ENCODE results near the gene JUN. TPM values are rescaled to one million over a fixed set of nuclear protein-coding genes. Genes with fewer than 3 reads are reported as not detected.

The JUN gene
- total RNA-seq, 1 experiment from 2014 or later = 73.6 TPM

GRCh38 chr1:58763214-58763613 is 20.6 kb downstream of the JUN start:
- DNase-seq (peak; percentile 58), ATAC-seq (peak; percentile 77)
- H3K9ac ChIP-seq (ENCODE audit: low read length) = peak overlapping the region; percentile 64
- no peak overlapping the region for H3K4me3 ChIP-seq (ENCODE audit: low read length)
- no peaks in the 10 kb centered on the region for H3K9me2 ChIP-seq (replicated peaks; ENCODE audit: low read length)
- H3K36me3 ChIP-seq (ENCODE audit: low read depth, low read length) = no peaks in the 10 kb centered on the region
- no peaks in the 10 kb centered on the region for H3K27me3 ChIP-seq (ENCODE audit: low read length)
- H3K4me1 ChIP-seq (ENCODE audit: insufficient read depth, low read length) = peaks cover 32% of the 10 kb centered on the region
- TF ChIP-seq EZH2phosphoT487 (IDR thresholded peaks at IDR 0.05; ENCODE audit: borderline replicate concordance, low read length) = no peak
- no peaks in the 10 kb centered on the region for H4K20me1 ChIP-seq (ENCODE audit: low read length)
- BruUV-seq (replicated peaks) = no TSS peak
- ChIA-PET CTCF (interaction anchor here (0.6 kb wide), 1 partner anchor 133 kb away, joined by 3 read pairs; no protein-coding TSS in a partner anchor), POLR2A (ENCODE audit: unreplicated experiment) (interaction anchor here (0.6 kb wide), 1 partner anchor 60 kb away, joined by 4 read pairs; no protein-coding TSS in a partner anchor)
- peak overlapping the region; percentile 94 for H3K27ac ChIP-seq (ENCODE audit: low read length)
- no peaks in the 10 kb centered on the region for H3K79me2 ChIP-seq (ENCODE audit: low read length)
- H3F3A ChIP-seq (ENCODE audit: low read length, unreplicated experiment) = no peaks in the 10 kb centered on the region
- H3K4me2 ChIP-seq (ENCODE audit: low read length) = peak overlapping the region; percentile 44
- H2AFZ ChIP-seq (ENCODE audit: low read length) = 0 out of 2 replicates have a peak overlapping the region, but pooled peaks have one; percentile 19
- no peaks in the 10 kb centered on the region for H3K9me3 ChIP-seq (ENCODE audit: low read length)
- intact Hi-C loops (cut with micrococcal nuclease) = no loop called here

GRCh38 chr1:58762806-58763205 is 21.0 kb downstream of the JUN start:
- Histone ChIP-seq H4K20me1 (ENCODE audit: low read length) (no peaks in the 10 kb centered on the region), H3K4me3 (ENCODE audit: low read length) (no peak overlapping the region), H3K9ac (ENCODE audit: low read length) (peak overlapping the region; percentile 64), H3K27me3 (ENCODE audit: low read length) (no peaks in the 10 kb centered on the region), H3K27ac (ENCODE audit: low read length) (peak overlapping the region; percentile 94), H3K36me3 (ENCODE audit: low read depth, low read length) (no peaks in the 10 kb centered on the region), H3K9me2 (replicated peaks; ENCODE audit: low read length) (no peaks in the 10 kb centered on the region), H3F3A (ENCODE audit: low read length, unreplicated experiment) (no peaks in the 10 kb centered on the region), H3K79me2 (ENCODE audit: low read length) (no peaks in the 10 kb centered on the region), H3K4me1 (ENCODE audit: insufficient read depth, low read length) (peaks cover 32% of the 10 kb centered on the region), H3K4me2 (ENCODE audit: low read length) (peak overlapping the region; percentile 44), H3K9me3 (ENCODE audit: low read length) (no peaks in the 10 kb centered on the region), H2AFZ (ENCODE audit: low read length) (0 out of 2 replicates have a peak overlapping the region, but pooled peaks have one; percentile 19)
- DNase-seq = peak; percentile 28
- intact Hi-C loops (cut with micrococcal nuclease) = no loop called here
- TF ChIP-seq CTCF (conservative IDR thresholded peaks at IDR 0.05; ENCODE audit: low read depth, low read length) (no peak), EZH2phosphoT487 (IDR thresholded peaks at IDR 0.05; ENCODE audit: borderline replicate concordance, low read length) (no peak), EZH2 (IDR thresholded peaks at IDR 0.05; ENCODE audit: low read length, unreplicated experiment) (no peak)
- ChIA-PET POLR2A (ENCODE audit: unreplicated experiment) (interaction anchor here (0.6 kb wide), 1 partner anchor 59 kb away, joined by 4 read pairs; no protein-coding TSS in a partner anchor), CTCF (interaction anchor here (0.6 kb wide), 1 partner anchor 133 kb away, joined by 3 read pairs; no protein-coding TSS in a partner anchor)
- ATAC-seq = peak; percentile 47
- no TSS peak for BruUV-seq (replicated peaks)

- BruUV-seq (replicated peaks) = no TSS peak
- POLR2A ChIA-PET (ENCODE audit: unreplicated experiment) = interaction anchor here (0.5 to 1.1 kb wide), 2 partner anchors 26 to 92 kb away, joined by 3 read pairs; no protein-coding TSS in a partner anchor
- CTCF ChIA-PET = interaction anchor here (0.5 kb wide), 2 partner anchors 13 to 112 kb away, joined by 3 to 7 read pairs; no protein-coding TSS in a partner anchor
- TF ChIP-seq EZH2phosphoT487 (IDR thresholded peaks at IDR 0.05; ENCODE audit: borderline replicate concordance, low read length) (no peak), CTCF (conservative IDR thresholded peaks at IDR 0.05; ENCODE audit: low read depth, low read length) (no peak), EZH2 (IDR thresholded peaks at IDR 0.05; ENCODE audit: low read length, unreplicated experiment) (no peak)
- Histone ChIP-seq H3K27me3 (ENCODE audit: low read length) (no peaks in the 10 kb centered on the region), H3K9ac (ENCODE audit: low read length) (peak overlapping the region; percentile 40), H3K4me3 (ENCODE audit: low read length) (no peak overlapping the region), H3K9me3 (ENCODE audit: low read length) (no peaks in the 10 kb centered on the region), H3K79me2 (ENCODE audit: low read length) (no peaks in the 10 kb centered on the region), H3K4me2 (ENCODE audit: low read length) (peak overlapping the region; percentile 66), H2AFZ (ENCODE audit: low read length) (peak overlapping the region; percentile 31), H3K9me2 (replicated peaks; ENCODE audit: low read length) (no peaks in the 10 kb centered on the region), H3K36me3 (ENCODE audit: low read depth, low read length) (no peaks in the 10 kb centered on the region), H3F3A (ENCODE audit: low read length, unreplicated experiment) (peaks cover 13% of the 10 kb centered on the region), H4K20me1 (ENCODE audit: low read length) (no peaks in the 10 kb centered on the region), H3K4me1 (ENCODE audit: insufficient read depth, low read length) (peaks cover 41% of the 10 kb centered on the region), H3K27ac (ENCODE audit: low read length) (peak overlapping the region; percentile 87)
- peak; percentile 94 for ATAC-seq
- peak; percentile 99 for DNase-seq
- intact Hi-C loops (cut with micrococcal nuclease) = loop anchor here (1.0 kb wide), 1 partner anchor 28 kb away; no protein-coding TSS in a partner anchor
Measured at GRCh38 chr1:58755468-58755872, 28.4 kb downstream of the JUN start.

Measured in PC-3 (cell line).